H9 (cell line): ENCODE measurements around the gene PDE3A. TPM values are rescaled to one million over a fixed set of nuclear protein-coding genes. Genes with fewer than 3 reads are reported as not detected.

Experiments
- DNase-seq: peaks from one replicate; pipeline ENCODE4 v3.0.0-alpha.2; 2017
- H2AFZ ChIP-seq: one replicate; pipeline ENCODE4 v1.6.1; 2013; ENCODE audit warnings: mild to moderate bottlenecking, low read length, control low read depth, moderate library complexity
- H2AK5ac ChIP-seq: 2 replicates; pipeline ENCODE4 v1.6.1; 2013; ENCODE audit warnings: low read length, control low read depth, mixed read lengths; ENCODE audit not compliant: insufficient read length
- H2BK120ac ChIP-seq: one replicate; pipeline ENCODE4 v1.6.1; 2013; ENCODE audit warnings: low read depth, mild to moderate bottlenecking, low read length, control low read depth, inconsistent platforms; ENCODE audit not compliant: poor library complexity, severe bottlenecking
- H2BK12ac ChIP-seq: 2 replicates; pipeline ENCODE4 v1.6.1; 2013; ENCODE audit warnings: low read length, control low read depth, mixed read lengths, low read depth; ENCODE audit not compliant: insufficient read length
- H2BK15ac ChIP-seq: 2 replicates; pipeline ENCODE4 v1.6.1; 2013; ENCODE audit warnings: low read depth, low read length, control low read depth
- H2BK20ac ChIP-seq: one replicate; pipeline ENCODE4 v1.6.1; 2013; ENCODE audit warnings: low read depth, mild to moderate bottlenecking, low read length, control low read depth, inconsistent platforms; ENCODE audit not compliant: poor library complexity, severe bottlenecking
- H2BK5ac ChIP-seq: 2 replicates; pipeline ENCODE4 v1.6.1; 2013; ENCODE audit warnings: low read length, control low read depth, mixed read lengths; ENCODE audit not compliant: insufficient read length
- H3K14ac ChIP-seq: 2 replicates; pipeline ENCODE4 v1.6.1; 2013; ENCODE audit warnings: low read length, control low read depth; ENCODE audit not compliant: insufficient read depth
- H3K18ac ChIP-seq: 2 replicates; pipeline ENCODE4 v1.6.1; 2013; ENCODE audit warnings: low read depth, mild to moderate bottlenecking, mixed read lengths, low read length, control low read depth; ENCODE audit not compliant: insufficient read length
- H3K23ac ChIP-seq: 2 replicates; pipeline ENCODE4 v1.6.1; 2013; ENCODE audit warnings: low read length, control low read depth, mixed read lengths, low read depth; ENCODE audit not compliant: insufficient read length
- H3K23me2 ChIP-seq: 2 replicates; pipeline ENCODE4 v1.6.1; 2013; ENCODE audit warnings: low read depth, mild to moderate bottlenecking, mixed read lengths, low read length, control low read depth; ENCODE audit not compliant: insufficient read length, poor library complexity, severe bottlenecking
- H3K27ac ChIP-seq: 2 replicates; pipeline ENCODE4 v1.5.1; 2013; ENCODE audit warnings: low read length, control low read depth, mixed read lengths, low read depth; ENCODE audit not compliant: insufficient read length
- H3K27me3 ChIP-seq: 2 replicates; pipeline ENCODE4 v1.6.1; 2013; ENCODE audit warnings: low read length, control low read depth, inconsistent platforms; ENCODE audit not compliant: insufficient read depth
- H3K4ac ChIP-seq: 2 replicates; pipeline ENCODE4 v1.6.1; 2013; ENCODE audit warnings: low read depth, mild to moderate bottlenecking, control low read depth, inconsistent platforms, low read length, moderate library complexity
- H3K4me1 ChIP-seq: 2 replicates; pipeline ENCODE4 v1.6.1; 2013; ENCODE audit warnings: low read length, control low read depth, inconsistent platforms; ENCODE audit not compliant: insufficient read depth
- H3K4me2 ChIP-seq: 2 replicates; pipeline ENCODE4 v1.6.1; 2013; ENCODE audit warnings: low read length, control low read depth, mixed read lengths; ENCODE audit not compliant: insufficient read length, insufficient read depth
- H3K56ac ChIP-seq: 2 replicates; pipeline ENCODE4 v1.6.1; 2013; ENCODE audit warnings: low read depth, mild to moderate bottlenecking, mixed read lengths, low read length, control low read depth; ENCODE audit not compliant: insufficient read length
- H3K79me1 ChIP-seq: 2 replicates; pipeline ENCODE4 v1.6.1; 2013; ENCODE audit warnings: low read depth, mild to moderate bottlenecking, moderate library complexity, low read length, control low read depth, inconsistent platforms; ENCODE audit not compliant: insufficient read depth, poor library complexity, severe bottlenecking
- H3K79me2 ChIP-seq: 2 replicates; pipeline ENCODE4 v1.6.1; 2013; ENCODE audit warnings: low read length, control low read depth, inconsistent platforms; ENCODE audit not compliant: insufficient read depth
- H3K9ac ChIP-seq: 2 replicates; pipeline ENCODE4 v1.6.1; 2013; ENCODE audit warnings: low read length, control low read depth, mixed read lengths; ENCODE audit not compliant: insufficient read length; ENCODE audit errors: extremely low read depth
- H3K9me3 ChIP-seq: one replicate; pipeline ENCODE4 v1.6.1; 2013; ENCODE audit warnings: low read depth, low read length, inconsistent platforms; ENCODE audit not compliant: control insufficient read depth
- H3T11ph ChIP-seq: one replicate; pipeline ENCODE4 v1.6.1; 2013; ENCODE audit warnings: mild to moderate bottlenecking, low read length, control low read depth, inconsistent platforms
- H4K20me1 ChIP-seq: one replicate; pipeline ENCODE4 v1.6.1; 2013; ENCODE audit not compliant: control insufficient read depth, insufficient read length, insufficient read depth
- H4K5ac ChIP-seq: 2 replicates; pipeline ENCODE4 v1.6.1; 2013; ENCODE audit warnings: low read depth, mild to moderate bottlenecking, mixed read lengths, low read length, control low read depth; ENCODE audit not compliant: insufficient read length
- H4K8ac ChIP-seq: replicated peaks from 2 replicates; pipeline ENCODE4 v1.6.1; 2013; ENCODE audit warnings: low read length, control low read depth, mixed read lengths, low read depth; ENCODE audit not compliant: insufficient read length
- H4K91ac ChIP-seq: 2 replicates; pipeline ENCODE4 v1.6.1; 2013; ENCODE audit warnings: low read depth, mild to moderate bottlenecking, moderate library complexity, mixed read lengths, low read length, control low read depth; ENCODE audit not compliant: insufficient read length
- H3K27ac Mint-ChIP-seq, 3 experiments: 2 replicates in 2 of 3; 3 replicates in 1 of 3; pipeline ENCODE4 v1.8.0; 2020 to 2021; ENCODE audit warnings: mixed read lengths in 3 of 3, mild to moderate bottlenecking in 1 of 3, moderate library complexity in 1 of 3
- H3K27me3 Mint-ChIP-seq: 2 replicates; pipeline ENCODE4 v1.8.0; 2021; ENCODE audit warnings: low read depth, mild to moderate bottlenecking, moderate library complexity, mixed read lengths
- H3K36me3 Mint-ChIP-seq, 3 experiments: 2 replicates in 2 of 3; 3 replicates in 1 of 3; pipeline ENCODE4 v1.8.0; 2020 to 2021; ENCODE audit warnings: low read depth in 3 of 3, mixed read lengths in 3 of 3; ENCODE audit not compliant: insufficient read depth in 1 of 3
- H3K4me1 Mint-ChIP-seq, 2 experiments: 2 replicates each; pipeline ENCODE4 v1.8.0; 2020; ENCODE audit warnings: mixed read lengths in 2 of 2
- H3K4me3 Mint-ChIP-seq, 2 experiments: 2 replicates in 1 of 2; 3 replicates in 1 of 2; pipeline ENCODE4 v1.8.0; 2020 to 2021; ENCODE audit warnings: mild to moderate bottlenecking in 2 of 2, mixed read lengths in 2 of 2, moderate library complexity in 1 of 2
- H3K9me3 Mint-ChIP-seq, 2 experiments: 2 replicates in 1 of 2; 3 replicates in 1 of 2; pipeline ENCODE4 v1.8.0; 2020; ENCODE audit warnings: mild to moderate bottlenecking in 2 of 2, mixed read lengths in 2 of 2, moderate library complexity in 1 of 2
- CTCF ChIP-seq: fragments of 200-600 bp; sonication (generic); conservative IDR thresholded peaks from 3 replicates; pipeline ENCODE4 v1.8.0; 2021; ENCODE audit warnings: antibody characterized with exemption, mild to moderate bottlenecking
- WGBS: extraction: QIAGEN DNeasy Blood & Tissue Kit; methylation state at CpG from one replicate; pipeline ENCODE4 v1.1.7; 2013; ENCODE audit warnings: missing lambda C conversion rate, low lambda C conversion rate, mixed read lengths; ENCODE audit not compliant: insufficient read length; ENCODE audit errors: extremely low coverage; 5-methylcytosine and 5-hydroxymethylcytosine counted together
- total RNA-seq: library from RNA; stranded (reverse); gene quantifications from 2 replicates; pipeline ENCODE4 v1.2.1, GENCODE V29; 2021

PDE3A gene
- total RNA-seq, 1 experiment from 2014 or later, result 3.0 TPM

DNA sequence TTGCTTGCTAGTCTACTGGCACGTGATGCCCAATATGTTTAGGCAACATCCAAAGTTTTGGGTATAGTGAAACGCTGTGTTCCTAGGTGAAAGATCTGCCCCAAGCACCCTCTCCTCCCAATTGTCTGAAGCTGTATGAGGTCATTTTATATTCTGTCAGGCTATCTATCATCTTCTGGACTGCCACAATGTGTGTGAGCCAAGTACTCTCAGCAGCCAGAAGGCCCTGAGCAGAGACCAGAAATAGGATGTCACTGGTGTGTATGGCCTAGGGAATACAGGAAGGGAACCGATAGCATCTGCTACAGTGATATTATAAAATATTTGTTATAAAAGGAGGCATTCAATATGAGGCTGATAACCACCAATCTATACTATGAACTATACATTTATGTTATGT, 7.9 kb upstream of the PDE3A start:
- Histone ChIP-seq H3K4me1 (no peaks in the 10 kb centered on the region; the same call in 1 of the 2 replicates), H3K9ac (no peak overlapping the region), H3K27me3 (no peaks in the 10 kb centered on the region), H2BK120ac (no peak overlapping the region), H3K14ac (no peak overlapping the region), H3K79me1 (no peaks in the 10 kb centered on the region), H4K8ac (no peak overlapping the region), H2BK20ac (no peak overlapping the region), H2BK5ac (no peak overlapping the region), H3K23me2 (no peaks in the 10 kb centered on the region), H4K5ac (no peak overlapping the region), H4K91ac (no peak overlapping the region), H2AFZ (no peak overlapping the region), H2AK5ac (no peak overlapping the region), H3K79me2 (no peaks in the 10 kb centered on the region), H3K18ac (no peak overlapping the region), H2BK12ac (no peak overlapping the region), H3K23ac (no peak overlapping the region), H3T11ph (no peak overlapping the region), H3K4ac (no peak overlapping the region), H4K20me1 (no peaks in the 10 kb centered on the region), H3K9me3 (no peaks in the 10 kb centered on the region), H3K27ac (no peak overlapping the region), H3K4me2 (no peak overlapping the region), H2BK15ac (no peak overlapping the region), H3K56ac (no peak overlapping the region)
- no peaks in the 10 kb centered on the region; a peak in 1 of 5 replicates for H3K9me3 Mint-ChIP-seq
- WGBS, result no CpG with 5 or more reads among the region's 3 CpGs
- H3K27ac Mint-ChIP-seq, result no peak overlapping the region
- no peak for DNase-seq
- peaks cover 18 to 20% of the 10 kb centered on the region in 2 experiments for H3K4me1 Mint-ChIP-seq
- no peaks in the 10 kb centered on the region for H3K36me3 Mint-ChIP-seq
- no peak for TF ChIP-seq CTCF
- H3K4me3 Mint-ChIP-seq, result no peak overlapping the region
- no peaks in the 10 kb centered on the region for H3K27me3 Mint-ChIP-seq
